Right lobe of liver (tissue), 4 donors: ENCODE measurements around the gene LOXL3.

ENCODE experiments used
- CTCF ChIP-seq, 4 donors: fragments of 200-600 bp in 3 of 4; fragments of 450-650 bp in 1 of 4; IDR thresholded peaks; one replicate each; pipeline versions ENCODE4 v1.5.1 to v1.8.0; 2016 to 2022; ENCODE audit warnings: antibody characterized with exemption in 4 of 4, mild to moderate bottlenecking in 2 of 4
- POLR2A ChIP-seq: fragments of 450-650 bp; IDR thresholded peaks from one replicate; pipeline ENCODE4 v1.6.1; 2017; ENCODE audit warnings: antibody characterized with exemption, mild to moderate bottlenecking
- donor health status: DM: no; HTN: no; CAD: no.
- donor health status: DM: no; HTN: no; CAD: no.
- donor health status: DM: no; HTN: yes; CAD: no.

- TF ChIP-seq POLR2A (no peak), CTCF (IDR thresholded peaks at IDR 0.05) (no peak)
These were observed 1.9 kb upstream of the LOXL3 start for GRCh38 chr2:74555610-74556103.
